ENCODE results near the gene CEP112. TPM values are rescaled to one million over a fixed set of nuclear protein-coding genes. Genes with fewer than 3 reads are reported as not detected.

The CEP112 gene
- total and polyA plus RNA-seq, 2 donors (not counting 3 experiments of a cell fraction or from before 2014, with no cell fraction given): 1.5 to 25.3 TPM

- no peak overlapping the region for H3K4me3 ChIP-seq (replicated peaks in 1 of 3; ENCODE audit: insufficient read depth in 1 of 3, low read depth in 1 of 3, low read length in 3 of 3)
- no TSS peak for BruUV-seq (replicated peaks)
- no peak overlapping the region for H2AFZ ChIP-seq (ENCODE audit: low read depth, low read length)
- H3K9me3 ChIP-seq (replicated peaks; ENCODE audit: control insufficient read depth, insufficient read depth, low read length): no peaks in the 10 kb centered on the region
- dilution Hi-C loops (cut with MboI; ENCODE audit: extremely low pct_ligation_motif_present, low sequenced_read_pairs): no loop called here
- H3K9me1 ChIP-seq (replicated peaks; ENCODE audit: control insufficient read depth, extremely low read depth, insufficient read depth, low read length): no peaks in the 10 kb centered on the region
- ChIA-PET CTCF (interaction anchor here (0.9 kb wide), 1 partner anchor 14 kb away, joined by 3 read pairs; no protein-coding TSS in a partner anchor), POLR2A (no interaction called here)
- H4K20me1 ChIP-seq (replicated peaks; ENCODE audit: control insufficient read depth, extremely low read depth, insufficient read depth, low read length): no peaks in the 10 kb centered on the region
- no peak overlapping the region for H3K27ac ChIP-seq (ENCODE audit: insufficient read depth, low read depth, low read length)
- no peaks in the 10 kb centered on the region for H3K27me3 ChIP-seq (ENCODE audit: control insufficient read depth in 2 of 2, insufficient read depth in 2 of 2, low read length in 2 of 2)
- H3K4me2 ChIP-seq (ENCODE audit: insufficient read depth, low read length): no peak overlapping the region
- intact Hi-C loops (cut with micrococcal nuclease): no loop called here
- H3K9ac ChIP-seq (replicated peaks; ENCODE audit: extremely low read depth, insufficient read depth, low read length): no peak overlapping the region
- FAIRE-seq: no peak
- no peaks in the 10 kb centered on the region for H3K79me2 ChIP-seq (ENCODE audit: control insufficient read depth, insufficient read depth, low read length)
- no peak for DNase-seq (ENCODE audit: low read depth, low spot score)
- peaks cover 9% of the 10 kb centered on the region for H3K4me1 ChIP-seq (ENCODE audit: control insufficient read depth, extremely low read depth, insufficient read depth, low read length)
- no peaks in the 10 kb centered on the region for H3K36me3 ChIP-seq (ENCODE audit: control insufficient read depth in 2 of 2, extremely low read depth in 1 of 2, insufficient read depth in 2 of 2, low read length in 2 of 2)
- no peak for TF ChIP-seq CTCF (IDR thresholded peaks at IDR 0.05; ENCODE audit: extremely low read depth in 1 of 2, insufficient read depth in 1 of 2, low read depth in 1 of 2, low read length in 2 of 2)
- TF ChIP-seq POLR2AphosphoS5 (IDR thresholded peaks at IDR 0.05; ENCODE audit: insufficient read depth, low read depth, low read length): no peak
- TF ChIP-seq JUN (IDR thresholded peaks at IDR 0.05; ENCODE audit: borderline replicate concordance, insufficient read depth, insufficient read length, low read depth): no peak
- TF ChIP-seq FOS (IDR thresholded peaks at IDR 0.05; ENCODE audit: borderline replicate concordance, insufficient read depth, low read length): no peak
- TF ChIP-seq GATA2 (IDR thresholded peaks at IDR 0.05; ENCODE audit: insufficient read depth, insufficient read length, low read depth, low read length): no peak
- TF ChIP-seq MAX (IDR thresholded peaks at IDR 0.05; ENCODE audit: insufficient read depth, insufficient read length): no peak
- no peak for TF ChIP-seq EZH2 (IDR thresholded peaks at IDR 0.05; ENCODE audit: borderline replicate concordance, low read depth, low read length, severe bottlenecking)
- no peak for TF ChIP-seq MYC (IDR thresholded peaks at IDR 0.05; ENCODE audit: low read depth, low read length)
- no peak for TF ChIP-seq POLR2A (IDR thresholded peaks at IDR 0.05; ENCODE audit: low read depth, low read length)
Measured at GRCh38 chr17:65749479-65749878, 442.5 kb downstream of the CEP112 start.

Data from endothelial cell of umbilical vein (primary cell).